Mononuclear cell (primary cell): ENCODE data around the gene FAM131C. TPM values are rescaled to one million over a fixed set of nuclear protein-coding genes. Genes with fewer than 3 reads are reported as not detected.
"Not testable (repeated sequence)": the region's sequence is repeated elsewhere in the genome, so short reads cannot be mapped to it uniquely, and the experiment has no call there.

Experiments used
- H3K27me3 ChIP-seq: 2 replicates; pipeline ENCODE4 v1.6.0; 2011; ENCODE audit warnings: low read length, control low read depth; ENCODE audit not compliant: insufficient read depth
- H3K4me1 ChIP-seq: 2 replicates; pipeline ENCODE4 v1.5.1; 2011; ENCODE audit warnings: mild to moderate bottlenecking, low read length, control low read depth; ENCODE audit not compliant: insufficient read depth
- H3K4me3 ChIP-seq: 2 replicates; pipeline ENCODE4 v1.5.1; 2011; ENCODE audit warnings: mild to moderate bottlenecking, low read length, moderate library complexity
- H3K9me3 ChIP-seq: 2 replicates; pipeline ENCODE4 v1.5.1; 2011; ENCODE audit warnings: low read depth, mild to moderate bottlenecking, control low read depth, low read length
- total RNA-seq: library from RNA; depleted of rRNA; stranded (reverse); fragments of >200 nt; gene quantifications from one replicate; pipeline ENCODE4 v1.2.3, GENCODE V29; 2012

The FAM131C gene
- total RNA-seq, 1 donor = not detected

GRCh38 chr1:16048573-16049189, 24.8 kb downstream of the FAM131C start:
- Histone ChIP-seq H3K27me3 (no peaks in the 10 kb centered on the region), H3K4me1 (peaks cover 5% of the 10 kb centered on the region), H3K4me3 (no peak overlapping the region), H3K9me3 (no peaks in the 10 kb centered on the region)

DNA sequence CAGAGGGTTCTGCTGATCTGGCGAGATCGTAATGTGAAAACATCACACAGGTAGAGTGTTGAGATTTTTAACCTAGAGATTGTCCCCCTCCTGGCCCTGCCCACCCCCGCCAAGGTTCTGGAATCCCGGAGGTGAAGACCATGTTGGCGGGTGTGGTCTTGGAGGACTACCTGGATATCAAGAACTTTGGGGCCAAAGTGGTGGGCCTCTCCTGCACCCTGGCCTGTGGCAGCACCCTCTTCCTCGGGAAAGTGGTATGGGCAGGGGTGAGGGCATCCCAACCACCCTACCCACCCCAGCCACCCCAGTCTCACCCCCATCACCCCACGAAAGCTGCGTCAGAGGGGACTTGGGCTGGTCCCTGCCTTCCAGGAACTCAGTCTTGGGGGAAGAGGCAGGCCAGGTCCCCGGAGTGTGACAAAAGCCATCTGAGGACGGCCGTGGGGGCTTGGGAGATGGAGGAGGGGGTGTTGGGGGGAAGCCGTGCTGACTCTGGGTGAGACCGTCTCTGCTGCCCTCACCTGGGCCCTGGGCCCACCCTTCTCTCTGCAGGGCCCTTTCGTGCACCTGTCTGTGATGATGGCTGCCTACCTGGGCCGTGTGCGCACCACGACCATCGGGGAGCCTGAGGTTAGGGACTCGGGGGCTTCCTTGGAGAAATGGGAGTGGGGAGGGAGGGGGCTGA, 25.5 kb downstream of the FAM131C start:
- no peaks in the 10 kb centered on the region for H3K9me3 ChIP-seq
- H3K27me3 ChIP-seq = no peaks in the 10 kb centered on the region
- no peak overlapping the region for H3K4me3 ChIP-seq
- peaks cover 5% of the 10 kb centered on the region for H3K4me1 ChIP-seq

GRCh38 chr1:16046842-16047241, 26.6 kb downstream of the FAM131C start:
- Histone ChIP-seq H3K9me3 (no peaks in the 10 kb centered on the region), H3K4me3 (no peak overlapping the region), H3K27me3 (no peaks in the 10 kb centered on the region), H3K4me1 (peaks cover 5% of the 10 kb centered on the region)

GRCh38 chr1:16043950-16044349, 29.5 kb downstream of the FAM131C start:
- no peak overlapping the region for H3K4me3 ChIP-seq
- H3K4me1 ChIP-seq = peaks cover 5% of the 10 kb centered on the region
- no peaks in the 10 kb centered on the region for H3K9me3 ChIP-seq
- no peaks in the 10 kb centered on the region for H3K27me3 ChIP-seq

DNA sequence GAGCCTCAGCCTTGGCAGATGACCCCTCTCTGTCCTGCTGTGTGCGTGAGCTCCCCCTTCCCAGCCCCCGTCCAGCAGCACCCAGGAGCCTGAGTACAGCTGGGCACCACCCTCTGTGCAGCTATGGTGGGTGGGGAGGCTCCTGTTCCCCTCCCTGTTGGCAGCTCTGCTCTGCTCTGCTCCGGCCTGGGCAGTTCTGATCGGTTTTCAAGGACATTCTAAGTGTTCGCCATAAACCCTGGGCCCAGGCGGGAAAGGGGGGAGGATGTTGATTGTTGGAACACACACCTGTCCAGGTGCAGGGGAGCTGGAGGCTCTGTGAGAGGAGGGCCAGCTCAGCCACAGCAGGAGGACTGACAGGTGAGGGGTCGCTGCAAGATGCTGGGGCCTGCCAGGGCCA, 29.9 kb downstream of the FAM131C start, which contains the start of gene CLCNKB:
Gene CLCNKB (plus strand): TSS at position 262 of the 400 bp plus-strand sequence. CDS start 711 bp downstream, outside the sequence.
- Histone ChIP-seq H3K4me1 (peaks cover 2% of the 10 kb centered on the region), H3K27me3 (no peaks in the 10 kb centered on the region)

GRCh38 chr1:16042654-16043053, 30.8 kb downstream of the FAM131C start:
- H3K9me3 ChIP-seq, H3K4me1 ChIP-seq, H3K27me3 ChIP-seq, H3K4me3 ChIP-seq: not testable (repeated sequence)

More for the DNA sequence above, 29.9 kb downstream of the FAM131C start, which contains the start of gene CLCNKB:
- Histone ChIP-seq H3K4me3 (no peak within 1 kb of the TSS), H3K9me3 (no peaks in the 10 kb centered on the region)

DNA sequence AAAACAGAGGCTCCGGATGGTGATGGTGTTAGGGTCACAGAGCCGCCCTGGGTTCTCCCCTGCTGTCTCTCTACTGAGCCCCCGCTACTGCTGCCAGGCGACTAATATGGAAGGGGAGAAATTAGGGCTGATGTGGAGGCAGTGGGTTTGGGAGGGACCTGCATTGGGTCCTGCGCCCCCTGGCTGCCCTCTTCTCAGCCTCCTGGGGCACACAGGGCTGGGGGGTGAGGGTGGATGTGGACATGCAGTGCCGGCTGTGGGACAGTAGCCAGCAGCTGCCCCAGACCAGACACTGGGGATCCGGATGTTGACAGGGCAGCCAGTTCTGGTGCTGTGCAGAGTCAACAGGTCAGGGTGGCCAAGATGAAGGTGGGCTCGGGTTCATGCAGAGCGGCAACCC, 31.4 kb downstream of the FAM131C start:
- Histone ChIP-seq H3K4me1 (no peaks in the 10 kb centered on the region), H3K27me3 (no peaks in the 10 kb centered on the region), H3K4me3 (no peak overlapping the region), H3K9me3 (no peaks in the 10 kb centered on the region)

- no peaks in the 10 kb centered on the region for H3K27me3 ChIP-seq
- H3K4me1 ChIP-seq = no peaks in the 10 kb centered on the region
- H3K9me3 ChIP-seq = no peaks in the 10 kb centered on the region
Measured at GRCh38 chr1:16041200-16041599, 32.3 kb downstream of the FAM131C start.

GRCh38 chr1:16039871-16040270, 33.6 kb downstream of the FAM131C start:
- H3K4me3 ChIP-seq, H3K27me3 ChIP-seq, H3K9me3 ChIP-seq, H3K4me1 ChIP-seq: not testable (repeated sequence)

More at GRCh38 chr1:16041200-16041599, 32.3 kb downstream of the FAM131C start:
- H3K4me3 ChIP-seq = no peak overlapping the region

- Histone ChIP-seq H3K4me1 (no peaks in the 10 kb centered on the region), H3K4me3 (no peak overlapping the region), H3K27me3 (no peaks in the 10 kb centered on the region), H3K9me3 (no peaks in the 10 kb centered on the region)
Measured at GRCh38 chr1:16038620-16038912, 34.9 kb downstream of the FAM131C start.

GRCh38 chr1:16036461-16036860, 37.0 kb downstream of the FAM131C start:
- not testable (repeated sequence) for H3K4me3 ChIP-seq, H3K4me1 ChIP-seq, H3K27me3 ChIP-seq, H3K9me3 ChIP-seq

DNA sequence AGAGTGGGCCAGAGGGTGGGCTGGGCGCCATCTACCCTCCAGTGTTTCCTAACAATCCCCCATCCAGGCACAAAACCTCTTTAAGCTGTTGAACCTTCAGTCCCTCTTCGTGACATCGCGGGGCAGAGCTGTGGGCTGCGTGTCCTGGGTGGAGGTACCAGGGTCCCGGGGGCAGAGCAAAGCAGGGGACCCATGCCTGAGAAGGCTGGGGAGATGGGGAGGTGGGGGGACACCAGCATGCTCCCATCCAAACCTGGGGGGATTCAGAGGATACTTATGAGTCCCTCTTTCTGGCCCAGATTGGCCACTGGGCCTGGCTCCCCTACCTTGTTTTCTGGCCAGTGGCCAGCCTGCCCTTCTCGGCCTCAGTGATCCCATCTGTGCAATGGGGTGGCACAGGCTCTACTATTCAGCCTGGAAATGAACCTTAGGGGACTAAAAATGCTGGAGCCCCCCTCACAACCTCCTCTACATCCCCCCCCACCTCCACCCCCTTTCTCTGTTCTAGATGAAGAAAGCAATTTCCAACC, 40.3 kb downstream of the FAM131C start:
- not testable (repeated sequence) for H3K9me3 ChIP-seq, H3K4me3 ChIP-seq, H3K4me1 ChIP-seq, H3K27me3 ChIP-seq

- H3K4me3 ChIP-seq = no peak overlapping the region
- H3K9me3 ChIP-seq = no peaks in the 10 kb centered on the region
- no peaks in the 10 kb centered on the region for H3K4me1 ChIP-seq
- no peaks in the 10 kb centered on the region for H3K27me3 ChIP-seq
Measured at GRCh38 chr1:16032388-16033102, 40.9 kb downstream of the FAM131C start.

- Histone ChIP-seq H3K4me1 (no peaks in the 10 kb centered on the region), H3K27me3 (no peaks in the 10 kb centered on the region), H3K4me3 (no peak overlapping the region), H3K9me3 (no peaks in the 10 kb centered on the region)
Measured at GRCh38 chr1:16031551-16031950, 41.9 kb downstream of the FAM131C start.

DNA sequence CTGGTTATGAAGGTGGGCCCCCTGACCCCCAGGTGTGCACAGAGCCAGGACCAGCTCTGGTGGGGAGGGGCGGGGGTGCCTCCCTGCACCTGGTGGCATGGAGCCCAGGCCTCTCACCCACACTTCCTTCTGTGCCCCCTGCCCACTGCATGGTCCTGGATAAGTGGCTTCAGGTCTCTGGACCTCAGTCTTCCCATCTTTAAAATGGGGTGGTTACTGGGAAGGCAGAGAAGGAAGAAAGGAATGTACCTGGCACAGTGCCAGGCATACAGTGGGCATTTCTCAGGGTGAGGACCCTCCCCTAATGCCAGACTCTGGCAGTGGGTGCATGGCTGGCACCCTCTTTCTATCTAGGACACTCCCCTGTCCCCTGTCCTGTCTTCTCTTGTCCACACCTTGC, 44.2 kb downstream of the FAM131C start:
- Histone ChIP-seq H3K9me3 (no peaks in the 10 kb centered on the region), H3K4me3 (no peak overlapping the region), H3K4me1 (no peaks in the 10 kb centered on the region), H3K27me3 (no peaks in the 10 kb centered on the region)

GRCh38 chr1:16029003-16029268, 44.5 kb downstream of the FAM131C start:
- H3K9me3 ChIP-seq, H3K27me3 ChIP-seq, H3K4me3 ChIP-seq, H3K4me1 ChIP-seq: not testable (repeated sequence)
